Tongue (tissue), 2 donors: Measurements from ENCODE around the gene CCDC169. TPM values are rescaled to one million over a fixed set of nuclear protein-coding genes. Genes with fewer than 3 reads are reported as not detected.
"Not testable (repeated sequence)": the region's sequence is repeated elsewhere in the genome, so short reads cannot be mapped to it uniquely, and the experiment has no call there.

ENCODE experiments used
- DNase-seq: peaks from one replicate; pipeline ENCODE4 v3.0.0-alpha.2; 2015
- total RNA-seq: library from RNA; depleted of rRNA; stranded (reverse); fragments of >200 nt; gene quantifications from one replicate; pipeline ENCODE4 v1.2.3, GENCODE V29; 2014

The CCDC169 gene
- total RNA-seq, 1 donor from 2014 or later, result 5.5 TPM

DNA sequence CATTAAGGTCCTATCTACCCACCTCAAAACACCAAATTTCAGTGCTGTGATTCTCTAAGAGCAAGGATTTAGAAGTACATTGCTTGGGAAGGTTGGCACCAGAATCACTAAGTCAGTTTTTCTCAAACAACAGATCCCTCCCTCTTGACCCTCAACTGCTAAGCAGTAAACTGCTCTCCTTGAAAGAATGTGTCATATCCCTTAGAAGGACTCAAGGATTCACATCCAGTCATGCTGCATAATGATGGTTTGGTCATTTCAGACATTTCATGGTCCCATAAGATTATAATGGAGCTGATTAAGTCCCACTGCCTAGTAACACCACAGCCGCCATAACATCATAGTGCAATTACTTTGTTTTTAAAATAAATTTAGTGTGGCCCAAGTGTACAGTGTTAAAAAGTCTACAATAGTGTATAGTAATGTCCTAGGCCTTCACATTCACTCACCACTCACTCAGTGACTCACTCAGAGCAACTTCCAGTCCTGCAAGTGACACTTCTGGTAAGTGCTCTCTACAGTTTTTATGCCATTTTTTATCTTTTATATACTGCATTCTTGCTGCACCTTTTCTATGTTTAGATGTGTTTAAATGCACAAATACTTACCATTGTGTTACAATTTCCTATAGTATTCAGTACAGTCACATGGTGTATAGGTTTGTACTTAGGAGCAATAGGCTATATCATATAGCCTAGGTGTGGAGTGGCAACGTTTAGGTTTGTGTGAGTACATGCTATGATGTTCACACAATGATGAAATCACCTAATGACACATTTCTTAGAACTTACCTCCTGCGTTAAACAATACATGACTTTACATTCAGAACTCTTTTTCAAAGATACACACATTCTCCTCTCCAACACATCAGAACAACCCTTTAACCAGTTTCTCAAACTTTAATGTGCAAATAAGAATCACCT is 15.7 kb upstream of the CCDC169 start:
- no peak for DNase-seq

DNA sequence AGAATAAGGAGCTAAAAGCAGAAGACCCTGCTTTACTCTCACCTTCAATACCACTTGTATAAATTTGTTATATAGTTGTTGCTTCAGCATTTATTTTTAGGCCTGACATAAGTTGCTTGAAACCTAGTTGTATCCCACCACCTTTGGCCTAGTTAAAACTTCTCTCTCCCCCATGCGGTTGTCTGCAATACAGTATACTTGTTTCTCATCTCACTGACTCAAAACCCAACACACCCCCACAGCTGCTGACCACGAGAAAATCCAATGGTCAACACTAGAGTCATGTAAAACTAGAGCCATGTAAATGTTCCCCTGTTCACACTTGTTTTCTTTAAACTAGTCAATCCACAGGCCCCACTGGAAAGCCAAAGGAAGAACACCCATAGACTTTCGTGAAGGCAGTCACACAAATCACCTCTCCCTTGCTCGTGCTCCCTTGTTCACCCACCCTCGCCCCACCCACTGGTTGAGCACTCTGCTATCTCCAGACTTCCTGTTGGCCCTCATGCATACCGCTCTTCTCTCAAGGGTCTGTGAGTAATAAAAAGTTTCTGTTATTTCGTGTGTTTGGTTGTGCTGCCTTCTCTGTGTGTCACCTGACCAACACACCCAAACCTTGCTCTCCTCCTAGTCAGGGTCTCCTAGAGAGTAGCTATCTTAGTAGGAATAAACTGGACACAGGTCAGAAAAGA is 12.9 kb upstream of the CCDC169 start:
- no peak for DNase-seq

DNA sequence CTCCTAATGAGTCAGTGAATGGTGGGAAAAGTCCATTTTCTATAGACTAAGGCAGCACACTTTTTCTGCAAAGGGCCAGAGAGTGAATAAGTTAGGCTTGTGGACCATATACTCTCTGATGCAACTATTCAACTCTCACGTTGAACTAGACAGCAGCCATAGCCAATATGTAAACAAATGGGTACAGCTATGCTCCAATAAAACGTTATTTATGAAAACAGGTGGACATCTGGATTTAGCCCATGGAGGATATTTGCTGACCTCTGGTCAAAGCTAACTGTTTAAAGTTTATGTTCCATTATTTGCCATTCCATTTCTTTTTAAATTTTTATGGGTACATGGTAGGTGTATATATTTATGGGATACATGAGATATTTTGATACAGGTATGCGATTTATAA is 4.7 kb upstream of the CCDC169 start:
- no peak for DNase-seq

DNA sequence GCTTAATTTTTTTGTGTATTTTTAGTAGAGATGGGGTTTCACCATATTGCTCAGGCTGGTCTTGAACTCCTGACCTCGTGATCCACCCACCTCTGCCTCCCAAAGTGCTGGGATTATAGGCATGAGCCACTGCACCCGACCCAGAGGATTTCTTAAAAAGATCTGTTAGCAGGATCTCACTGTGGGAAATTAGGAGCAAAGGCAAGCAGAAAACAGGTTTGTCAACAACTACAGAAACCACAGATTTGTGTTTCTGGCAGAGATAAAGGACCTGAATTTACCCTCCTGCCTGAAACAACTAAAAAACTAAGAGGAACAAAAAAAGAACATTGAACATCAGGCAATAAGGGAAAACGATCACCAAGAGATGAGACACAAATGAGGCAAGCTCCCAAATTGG is 1.9 kb upstream of the CCDC169 start:
- DNase-seq, result not testable (repeated sequence)

DNA sequence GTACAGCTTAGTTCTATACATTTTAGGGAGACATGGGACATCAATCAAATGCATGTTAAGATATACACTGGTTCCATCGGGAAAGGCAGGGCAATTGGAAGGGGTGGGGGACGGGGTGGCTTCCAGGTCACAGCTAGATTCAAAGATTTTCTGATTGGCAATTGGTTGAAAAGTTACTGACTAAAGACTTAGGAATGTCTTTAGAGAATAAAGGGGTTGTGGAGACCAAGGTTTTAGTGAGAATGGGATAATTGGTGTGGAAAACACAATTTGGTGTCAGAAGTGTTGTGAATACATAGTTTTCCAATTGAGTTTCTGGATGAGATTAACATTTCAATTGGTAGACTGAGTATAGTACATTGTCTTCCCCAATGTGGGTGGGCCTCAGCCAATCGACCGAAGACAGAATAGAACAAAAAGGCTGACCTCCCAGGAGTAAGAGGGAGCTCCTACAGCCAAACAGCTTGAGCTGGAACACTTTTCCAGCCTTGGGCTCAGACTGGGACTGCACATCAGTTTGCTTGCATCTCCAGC is 988 bp upstream of the CCDC169 start:
- DNase-seq, result peak; percentile 32

DNA sequence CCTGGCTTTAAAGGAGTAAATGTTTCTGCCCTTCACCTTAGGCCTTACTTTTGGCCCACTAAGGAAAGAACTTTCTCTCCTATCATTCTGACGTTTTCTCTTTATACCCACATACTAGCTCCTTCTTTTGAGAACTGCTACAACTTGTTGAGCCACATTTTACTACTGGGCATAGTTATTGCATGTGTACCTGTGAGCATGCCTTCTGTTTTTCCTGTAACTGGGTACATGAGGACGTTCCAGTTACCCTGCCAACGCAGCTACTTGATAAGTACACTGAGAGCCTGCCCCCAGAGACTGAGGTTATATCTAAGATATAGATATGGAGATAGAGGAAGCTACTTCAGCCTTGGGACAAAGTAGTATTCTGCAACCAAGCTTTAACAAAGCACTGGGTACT is 3.5 kb downstream of the CCDC169 start:
- no peak for DNase-seq

DNA sequence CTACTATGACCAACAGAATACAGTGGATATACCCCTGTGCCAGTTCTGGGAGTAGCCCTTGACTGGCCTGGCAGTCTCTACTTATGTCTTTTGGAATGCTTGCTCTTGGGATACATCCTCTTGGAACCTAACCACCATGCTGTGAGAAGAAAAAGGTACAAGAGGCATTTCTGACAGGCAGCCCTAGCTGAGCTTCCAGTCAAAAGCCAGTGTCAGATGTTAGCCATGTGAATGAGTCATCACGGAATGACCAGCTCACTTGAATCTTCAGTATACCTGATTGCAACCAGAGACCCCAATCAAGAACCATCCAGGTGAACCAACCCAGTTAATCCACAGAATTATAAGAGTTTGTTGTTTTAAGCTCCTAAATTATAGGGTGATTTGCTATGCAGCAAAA is 4.1 kb downstream of the CCDC169 start:
- no peak for DNase-seq

DNA sequence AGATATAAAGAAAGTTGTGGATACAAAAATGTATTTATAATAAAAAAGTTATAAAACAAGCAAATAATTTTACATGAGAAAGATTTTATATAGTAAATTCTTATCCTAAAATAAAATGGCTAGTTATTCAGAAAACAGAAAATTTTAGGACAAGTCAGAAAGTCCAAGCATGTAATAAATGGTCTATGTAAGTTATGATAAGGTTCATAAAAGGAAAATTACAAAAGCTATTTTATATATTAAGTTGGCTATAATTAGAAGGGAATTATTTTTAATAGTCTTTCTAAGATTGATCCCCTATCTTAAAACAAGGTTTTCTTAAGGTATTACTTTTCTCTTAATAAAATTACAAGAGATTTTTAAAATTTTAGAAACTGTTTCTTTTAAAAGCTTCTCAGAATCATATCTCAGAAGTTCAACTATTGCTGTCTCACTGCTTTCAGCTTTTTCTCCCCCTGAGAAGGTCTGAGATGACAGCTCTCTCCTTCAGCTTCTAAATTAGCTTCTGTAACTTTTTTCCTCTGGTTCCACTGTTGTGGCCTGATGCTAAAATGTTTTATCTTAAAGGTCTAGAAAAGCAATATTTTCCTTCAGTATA is 8.7 kb downstream of the CCDC169 start:
- no peak for DNase-seq

DNA sequence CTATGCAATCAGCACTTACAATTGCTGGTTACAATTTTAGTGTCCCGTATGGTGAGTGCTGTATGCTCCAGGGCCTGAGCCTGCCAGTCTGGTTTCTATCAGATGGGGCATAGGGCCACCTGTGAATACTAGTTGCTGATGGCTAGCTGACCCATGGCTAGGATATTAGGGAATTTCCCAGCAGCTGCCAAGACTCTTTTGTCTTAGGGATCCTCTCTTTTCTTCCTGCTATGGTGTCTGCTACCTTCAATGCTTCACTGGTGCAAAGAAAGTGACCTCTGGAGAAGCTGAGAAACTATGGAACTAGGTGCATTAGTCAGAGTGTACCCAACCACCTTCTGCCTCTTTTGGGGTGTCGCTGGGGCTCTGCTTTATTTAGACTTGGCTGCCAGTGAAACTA is 11.6 kb downstream of the CCDC169 start:
- DNase-seq, result no peak

DNA sequence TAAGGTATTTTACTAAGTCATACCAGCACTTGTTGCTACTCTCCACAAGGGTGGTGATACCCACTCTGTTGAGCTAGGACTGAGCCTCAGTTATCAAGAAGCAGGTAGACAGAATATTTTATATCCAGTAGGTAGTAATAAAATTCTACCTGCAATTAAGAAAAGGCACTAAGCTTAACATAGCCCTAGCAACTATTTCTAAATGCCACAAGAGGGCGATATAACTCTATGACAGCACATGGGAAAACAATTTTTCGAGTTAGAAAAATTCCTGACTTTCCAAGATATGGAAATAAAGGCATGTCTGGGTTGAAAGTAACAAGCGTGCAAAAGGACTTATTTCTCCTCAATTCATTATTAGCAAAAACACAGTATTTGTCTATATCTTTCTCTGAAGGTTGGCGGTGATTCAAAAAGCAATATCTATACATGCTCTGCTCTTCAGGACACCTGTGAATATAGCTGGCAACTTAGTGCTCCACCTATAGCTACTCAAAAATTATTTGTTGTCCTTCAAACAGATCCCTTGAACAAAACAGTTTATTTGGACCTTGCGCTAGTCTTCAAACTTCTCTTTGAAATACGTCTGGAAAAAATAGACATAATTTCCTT is 14.7 kb downstream of the CCDC169 start:
- peak; percentile 72 for DNase-seq

DNA sequence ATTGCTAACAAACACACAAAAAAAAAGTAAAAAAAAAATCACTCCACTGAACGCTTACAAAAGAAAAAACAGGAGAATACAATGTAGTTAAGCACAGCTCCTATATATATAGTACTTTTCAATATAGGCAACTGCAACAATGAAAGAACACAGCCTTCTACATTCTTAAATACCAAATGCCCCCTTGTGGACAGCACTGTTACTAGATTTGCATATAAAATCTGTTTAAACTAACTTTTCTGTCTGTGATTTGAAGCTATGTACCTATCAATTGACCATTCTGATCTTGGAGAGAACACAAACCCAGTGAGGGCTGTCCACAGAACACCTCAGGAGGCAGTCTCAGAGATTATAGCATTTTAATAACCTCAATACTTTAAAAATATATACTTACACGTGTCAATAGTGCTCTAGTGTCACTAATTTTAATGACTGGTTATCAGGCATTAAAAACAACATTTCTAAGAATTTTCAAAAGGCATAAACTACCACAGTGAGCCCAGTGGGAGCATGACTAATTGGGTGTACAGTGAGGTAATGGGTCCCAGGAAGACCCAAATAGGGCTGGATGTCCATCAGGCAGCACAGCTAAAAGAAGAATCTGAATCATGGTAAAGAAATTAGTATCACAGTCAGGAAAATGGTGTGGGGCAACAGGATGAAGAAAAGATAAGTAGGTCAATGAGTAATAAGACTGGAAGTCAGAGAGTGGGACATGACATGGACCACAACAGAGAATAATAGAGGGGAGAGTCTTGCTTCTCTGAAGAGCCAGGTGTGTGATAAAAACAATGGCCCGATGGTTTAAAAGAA is 22.2 kb downstream of the CCDC169 start:
- DNase-seq, result peak; percentile 84

DNA sequence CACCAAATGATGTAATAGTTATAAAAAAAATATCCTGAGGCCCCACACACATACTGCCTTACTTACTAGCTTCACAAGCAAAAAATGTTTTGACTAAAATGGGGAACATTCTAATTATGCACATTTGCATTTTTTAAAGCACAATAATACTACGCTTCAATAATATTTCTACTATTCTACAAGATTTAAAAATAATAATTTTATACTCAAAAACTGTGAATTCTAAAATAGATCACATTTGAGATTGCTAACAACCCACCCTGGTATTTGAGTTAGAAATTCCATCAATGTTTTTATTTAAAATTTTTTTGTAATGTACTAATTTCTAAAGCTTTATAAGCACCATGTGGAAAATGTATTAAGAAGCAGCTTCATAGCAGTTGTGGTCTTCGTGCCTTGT is 24.2 kb downstream of the CCDC169 start:
- no peak for DNase-seq

DNA sequence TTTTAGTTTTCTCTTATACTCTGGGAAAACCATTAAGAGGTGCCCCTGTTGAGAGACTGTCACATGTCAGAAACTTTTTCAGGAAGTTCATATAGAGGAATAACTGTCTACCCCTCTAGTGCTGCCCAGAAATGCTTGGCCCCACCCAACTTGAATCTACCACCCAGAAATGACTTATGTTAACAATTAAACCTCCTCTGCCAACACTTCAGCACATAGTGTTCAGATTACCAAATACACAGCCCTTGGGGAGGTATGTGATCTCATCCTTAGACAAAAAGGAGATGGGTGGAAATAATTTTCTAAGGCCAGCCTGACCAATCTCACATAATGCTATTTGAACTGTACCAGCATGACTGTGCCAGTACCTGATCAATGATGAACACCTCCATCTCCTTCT is 35.6 kb downstream of the CCDC169 start:
- DNase-seq, result no peak

DNA sequence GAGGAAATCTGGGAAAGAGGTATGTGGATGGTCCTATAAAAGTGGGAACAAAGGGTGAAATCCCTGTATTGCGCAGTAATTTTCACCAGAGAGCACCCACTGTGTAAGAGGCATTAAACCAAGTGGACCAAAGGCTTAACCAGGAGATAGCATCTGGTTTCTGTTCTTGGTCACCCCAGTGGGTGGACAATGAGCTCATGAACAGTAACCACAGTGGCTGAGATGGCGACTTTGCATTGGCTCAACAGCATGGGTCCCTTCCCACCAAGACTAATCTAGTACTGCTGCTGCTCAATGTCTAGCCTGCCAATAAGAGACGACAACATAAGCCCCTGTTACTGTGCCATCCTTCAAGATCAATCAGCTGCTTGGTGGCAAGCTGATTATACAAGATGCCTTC is 36.6 kb downstream of the CCDC169 start:
- DNase-seq, result no peak

DNA sequence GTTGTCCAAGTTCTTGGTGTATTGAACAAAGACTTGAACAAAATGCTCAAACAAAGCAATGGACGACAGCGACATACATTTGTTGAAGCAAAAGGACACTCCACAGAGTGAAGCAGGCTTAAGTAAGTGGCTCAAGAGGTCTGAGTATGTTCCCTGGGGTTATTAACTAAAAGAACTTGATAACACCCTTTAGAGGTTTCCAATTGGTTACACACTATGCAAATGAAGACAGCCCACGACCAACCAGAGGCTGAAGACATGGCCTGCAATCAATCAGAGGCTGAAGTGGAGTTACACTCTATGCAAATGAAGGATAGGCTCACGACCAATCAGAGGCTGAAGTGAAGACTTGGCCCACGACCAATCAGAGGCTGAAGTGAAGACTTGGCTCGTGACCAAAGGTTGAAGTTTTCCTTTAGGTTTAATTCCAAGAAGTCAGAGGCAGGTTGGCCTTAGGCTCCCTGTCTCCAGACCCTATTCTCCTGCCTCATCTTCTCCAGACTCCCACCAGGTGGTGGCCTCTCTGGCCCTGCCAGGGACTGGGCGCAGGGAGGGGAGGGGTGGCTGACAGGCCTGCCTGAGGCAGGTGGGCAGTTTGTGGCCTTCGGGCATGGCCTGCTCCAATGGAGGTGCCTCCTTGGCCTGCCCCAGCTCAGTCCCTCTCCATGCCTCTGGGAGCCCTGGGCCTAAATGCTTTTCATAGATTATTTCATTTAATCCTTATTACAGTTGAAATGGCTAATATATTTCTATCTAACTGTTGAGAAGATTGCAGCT is 38.1 kb downstream of the CCDC169 start:
- no peak for DNase-seq

DNA sequence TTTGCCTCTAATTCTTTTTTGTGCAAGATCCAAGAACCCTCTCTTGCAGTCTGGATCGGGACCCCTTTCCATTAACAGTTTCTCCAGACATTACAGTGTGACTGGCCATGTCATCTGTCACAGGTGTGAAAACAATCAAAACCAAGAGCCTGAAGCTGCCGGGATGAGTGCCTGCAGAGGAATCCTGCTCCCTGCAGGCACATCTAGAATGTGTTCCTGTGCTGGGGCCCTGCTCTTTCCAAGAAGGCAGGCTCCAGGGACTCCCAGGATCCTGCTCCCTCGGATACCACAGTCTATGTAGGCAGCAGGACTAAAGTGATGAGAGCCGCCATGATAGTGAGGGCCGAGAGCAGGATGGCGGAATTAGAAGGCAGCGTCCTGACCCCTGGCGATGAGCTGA is 38.8 kb downstream of the CCDC169 start:
- no peak for DNase-seq

DNA sequence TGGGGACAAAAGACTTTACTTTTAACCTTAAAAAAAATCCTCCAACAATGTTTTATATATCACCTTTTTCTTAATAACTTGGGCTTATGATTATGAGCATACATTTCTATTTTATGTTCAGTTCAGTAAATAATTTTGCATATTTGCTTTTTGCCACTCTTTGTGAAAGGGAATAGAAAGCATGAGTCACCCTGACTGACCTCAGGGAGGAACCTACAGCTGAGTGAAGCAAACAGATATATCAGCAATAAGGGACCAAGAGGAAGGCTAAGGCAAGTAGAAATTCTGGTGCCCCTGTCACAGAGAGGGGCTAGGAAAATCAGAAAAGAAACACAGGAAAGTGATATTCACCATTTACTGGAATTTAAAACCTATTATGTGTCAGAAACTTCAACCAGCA is 46.1 kb downstream of the CCDC169 start:
- DNase-seq, result no peak

DNA sequence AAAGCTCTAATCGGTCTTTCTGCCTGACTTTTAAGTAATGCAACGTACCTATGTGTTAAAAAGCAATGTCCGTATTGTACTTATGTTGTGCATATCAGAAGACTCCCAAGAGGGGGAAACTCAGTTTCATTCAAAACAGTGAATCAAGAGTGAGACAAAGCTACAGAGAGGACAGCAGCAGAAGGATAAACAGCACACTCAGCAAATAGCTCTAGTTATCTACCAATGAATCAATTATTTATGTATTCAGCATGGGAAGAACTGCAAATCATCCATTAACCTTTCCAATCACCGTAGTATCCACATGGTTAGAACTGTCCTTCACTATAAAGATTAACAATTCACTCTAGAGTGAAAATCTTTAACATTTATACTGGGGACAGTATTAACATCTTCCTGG is 46.6 kb downstream of the CCDC169 start:
- no peak for DNase-seq

DNA sequence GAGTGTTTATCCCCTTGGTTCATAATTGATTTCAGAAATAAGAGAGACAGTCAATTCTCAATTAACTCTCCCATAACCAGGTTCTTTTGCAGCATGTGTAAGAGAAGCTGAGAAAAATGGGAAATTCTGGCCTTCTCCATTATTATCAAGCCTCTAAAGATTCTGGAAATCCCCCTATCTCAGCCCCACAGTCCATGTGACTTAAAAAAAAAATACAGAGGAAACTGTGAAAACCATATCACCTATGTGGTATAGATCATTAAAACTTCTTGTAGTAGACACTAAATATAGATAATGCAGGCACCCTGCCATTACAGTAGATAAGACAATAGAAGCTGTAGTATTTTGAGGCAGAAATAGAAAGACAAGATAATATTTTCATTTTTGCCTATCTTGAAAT is 48.9 kb downstream of the CCDC169 start:
- DNase-seq, result no peak

DNA sequence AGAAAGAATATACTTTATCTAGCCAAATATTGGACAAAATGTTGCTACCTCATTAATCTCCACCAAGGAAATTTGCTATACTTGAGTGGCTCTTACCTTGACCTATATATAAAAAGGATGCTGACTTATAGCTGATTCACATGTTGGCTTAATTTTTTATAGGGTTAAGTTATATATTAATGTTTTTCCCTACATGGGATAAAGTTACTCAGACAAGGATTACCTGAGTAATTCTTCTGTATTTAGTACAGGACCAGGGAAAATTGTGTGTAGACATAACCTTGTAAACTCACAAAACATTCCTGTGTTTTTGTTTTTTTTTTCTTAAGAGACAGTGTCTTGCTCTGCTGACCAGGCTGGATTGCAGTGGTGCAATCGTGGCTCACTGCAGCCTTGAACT is 52.6 kb downstream of the CCDC169 start:
- no peak for DNase-seq

DNA sequence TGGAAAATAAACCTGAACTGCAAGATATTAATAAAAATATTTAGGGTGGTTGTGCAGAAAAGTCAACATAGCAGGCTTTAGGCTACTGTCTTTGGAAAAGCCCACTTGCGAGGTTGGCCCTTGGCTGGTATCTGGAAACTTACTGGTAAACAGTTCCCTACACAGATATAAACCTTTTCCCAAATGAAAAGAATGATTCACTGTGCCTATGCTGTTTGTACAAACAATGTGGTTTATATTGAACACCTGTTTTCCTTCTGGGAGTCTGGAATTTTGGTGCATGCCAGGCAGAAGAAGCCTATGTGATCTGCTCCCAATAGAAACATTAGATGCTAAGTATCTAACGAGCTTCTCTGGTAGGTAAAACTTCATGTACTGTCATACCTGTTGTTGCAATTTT is 53.5 kb downstream of the CCDC169 start:
- no peak for DNase-seq
